ENCODE results near the gene C19orf44.

- no peak for TF ChIP-seq EZH2 (IDR thresholded peaks at IDR 0.05; ENCODE audit: insufficient read depth, poor library complexity, severe bottlenecking)
- TF ChIP-seq EZH2phosphoT487 (IDR thresholded peaks at IDR 0.05; ENCODE audit: insufficient read depth, low read depth), result no peak
Observed at GRCh38 chr19:16465239-16465638, 31.0 kb upstream of the C19orf44 start.

Measured in GM23248 (cell line).